ENCODE data around the gene CLDN20. TPM values are rescaled to one million over a fixed set of nuclear protein-coding genes. Genes with fewer than 3 reads are reported as not detected.

CLDN20 gene
- total RNA-seq, 1 donor from 2014 or later: not detected

DNA sequence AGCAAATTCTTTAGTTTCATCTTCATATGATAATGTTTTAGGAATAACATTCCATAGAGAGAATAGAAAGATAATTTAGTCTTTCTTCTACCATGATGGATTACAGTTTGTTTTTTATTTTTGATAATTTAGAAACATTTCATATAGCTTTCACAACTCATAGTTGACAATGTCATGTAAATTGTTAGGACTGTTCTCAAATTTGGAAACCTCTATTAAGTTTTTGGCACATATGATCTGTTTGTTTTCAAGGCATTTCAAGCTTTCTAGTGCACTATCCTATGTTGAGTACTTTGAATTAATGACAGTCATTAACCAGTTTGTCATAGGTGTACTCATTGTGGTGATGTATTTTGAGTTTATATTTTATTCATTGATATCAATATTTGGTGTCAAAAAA, 61.2 kb downstream of the CLDN20 start:
- H3K27me3 ChIP-seq: no peaks in the 10 kb centered on the region
- H3K4me1 ChIP-seq: no peaks in the 10 kb centered on the region
- TF ChIP-seq POLR2AphosphoS5 (IDR thresholded peaks at IDR 0.05; ENCODE audit: insufficient read depth in 1 of 2, low read depth in 1 of 2) (no peak), POLR2A (IDR thresholded peaks at IDR 0.05) (no peak)
- TF ChIP-seq, protein P1, sequence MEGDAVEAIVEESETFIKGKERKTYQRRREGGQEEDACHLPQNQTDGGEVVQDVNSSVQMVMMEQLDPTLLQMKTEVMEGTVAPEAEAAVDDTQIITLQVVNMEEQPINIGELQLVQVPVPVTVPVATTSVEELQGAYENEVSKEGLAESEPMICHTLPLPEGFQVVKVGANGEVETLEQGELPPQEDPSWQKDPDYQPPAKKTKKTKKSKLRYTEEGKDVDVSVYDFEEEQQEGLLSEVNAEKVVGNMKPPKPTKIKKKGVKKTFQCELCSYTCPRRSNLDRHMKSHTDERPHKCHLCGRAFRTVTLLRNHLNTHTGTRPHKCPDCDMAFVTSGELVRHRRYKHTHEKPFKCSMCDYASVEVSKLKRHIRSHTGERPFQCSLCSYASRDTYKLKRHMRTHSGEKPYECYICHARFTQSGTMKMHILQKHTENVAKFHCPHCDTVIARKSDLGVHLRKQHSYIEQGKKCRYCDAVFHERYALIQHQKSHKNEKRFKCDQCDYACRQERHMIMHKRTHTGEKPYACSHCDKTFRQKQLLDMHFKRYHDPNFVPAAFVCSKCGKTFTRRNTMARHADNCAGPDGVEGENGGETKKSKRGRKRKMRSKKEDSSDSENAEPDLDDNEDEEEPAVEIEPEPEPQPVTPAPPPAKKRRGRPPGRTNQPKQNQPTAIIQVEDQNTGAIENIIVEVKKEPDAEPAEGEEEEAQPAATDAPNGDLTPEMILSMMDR (IDR thresholded peaks at IDR 0.05): no peak
- H3K27ac ChIP-seq: no peak overlapping the region
- intact Hi-C loops (cut with DNase I): loop anchor here (10.0 kb wide), 1 partner anchor 170 kb away; no protein-coding TSS in a partner anchor
- H3K36me3 ChIP-seq: no peaks in the 10 kb centered on the region
- no peaks in the 10 kb centered on the region for H3K9me3 ChIP-seq
- H3K4me3 ChIP-seq: no peak overlapping the region
- no peak for DNase-seq (ENCODE audit: extremely low spot score in 2 of 2)

DNA sequence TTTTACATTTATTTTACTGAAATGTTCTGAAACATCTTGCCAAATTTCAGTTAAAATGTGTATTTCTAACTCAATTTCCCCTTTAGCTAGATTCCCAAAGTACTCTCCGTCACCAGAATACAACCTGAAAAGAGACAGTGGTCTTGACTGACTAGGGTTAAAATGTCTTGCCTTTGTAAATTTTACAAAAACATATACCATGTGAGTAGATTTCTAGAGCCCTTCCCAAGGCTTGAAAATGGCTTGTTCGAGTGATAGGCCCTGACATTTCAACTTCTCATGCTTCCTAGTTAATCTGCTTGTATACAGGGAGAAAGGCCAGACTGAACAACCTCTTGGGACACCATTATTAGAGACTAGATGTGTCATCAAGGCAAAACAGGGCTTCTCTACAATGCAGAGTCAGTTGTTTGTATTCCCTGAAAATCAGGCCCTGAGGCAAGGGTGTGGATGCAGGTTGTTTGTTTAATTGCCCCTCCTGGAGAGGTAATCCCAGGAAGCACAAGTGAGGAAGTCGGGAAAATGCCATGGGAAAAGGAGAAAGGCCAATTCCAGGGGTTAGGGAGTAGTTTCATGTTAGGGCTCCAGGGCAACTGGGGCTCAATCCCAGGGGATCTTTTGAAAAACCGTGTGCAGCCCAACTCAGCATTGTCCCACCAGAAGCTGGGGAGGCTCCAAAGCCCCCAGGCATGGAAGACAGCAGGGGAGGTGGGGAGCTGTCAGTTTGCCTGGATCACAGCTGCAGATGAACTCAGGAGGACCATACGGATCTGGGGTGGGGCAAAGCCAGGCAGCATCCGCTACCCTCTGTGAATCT, 62.1 kb downstream of the CLDN20 start:
- H3K36me3 ChIP-seq: no peaks in the 10 kb centered on the region
- no peak overlapping the region for H3K27ac ChIP-seq
- no peaks in the 10 kb centered on the region for H3K9me3 ChIP-seq
- H3K4me1 ChIP-seq: no peaks in the 10 kb centered on the region
- H3K4me3 ChIP-seq: no peak overlapping the region
- no peak for TF ChIP-seq POLR2AphosphoS5 (IDR thresholded peaks at IDR 0.05; ENCODE audit: insufficient read depth in 1 of 2, low read depth in 1 of 2)
- no peak for TF ChIP-seq POLR2A (IDR thresholded peaks at IDR 0.05)
- TF ChIP-seq, protein P1 (IDR thresholded peaks at IDR 0.05): no peak
- DNase-seq (ENCODE audit: extremely low spot score in 2 of 2): no peak
- intact Hi-C loops (cut with DNase I): loop anchor here (10.0 kb wide), 1 partner anchor 169 kb away; no protein-coding TSS in a partner anchor
- H3K27me3 ChIP-seq: no peaks in the 10 kb centered on the region

Other genes starting within 250 kb of the CLDN20 start
- 7.6 TPM for gene TFB1M, start 50.5 kb downstream of the CLDN20 start, total RNA-seq
- gene NOX3, start 191.8 kb downstream of the CLDN20 start, total RNA-seq: not detected